Thoracic aorta (tissue), 2 donors: Measurements from ENCODE around the gene RAVER2. TPM values are rescaled to one million over a fixed set of nuclear protein-coding genes. Genes with fewer than 3 reads are reported as not detected.

ENCODE experiments used
- ATAC-seq: fragments of 150-250 bp; one replicate; pipeline ENCODE4 v1.8.0; 2017; ENCODE audit warnings: low read depth; ENCODE audit not compliant: insufficient number of reproducible peaks, low FRiP score
- DNase-seq: peaks from one replicate; pipeline ENCODE4 v3.0.0-alpha.2; 2020; ENCODE audit warnings: low spot score
- H3K27ac ChIP-seq, 2 donors: fragments of 200-600 bp; sonication (generic); 1 replicate in 1 of 2; 2 replicates in 1 of 2; pipeline ENCODE4 v1.5.1; 2016; ENCODE audit warnings: mild to moderate bottlenecking in 2 of 2, moderate library complexity in 2 of 2
- H3K27me3 ChIP-seq: fragments of 200-600 bp; sonication (generic); replicated peaks from 2 replicates; pipeline ENCODE4 v1.6.0; 2016; ENCODE audit warnings: mild to moderate bottlenecking; ENCODE audit not compliant: insufficient read depth
- H3K36me3 ChIP-seq: fragments of 200-600 bp; sonication (generic); one replicate; pipeline ENCODE4 v1.5.1; 2016
- H3K4me1 ChIP-seq, 2 donors: fragments of 200-600 bp; sonication (generic); 1 replicate in 1 of 2; 2 replicates in 1 of 2; pipeline versions ENCODE4 v1.5.1 to v1.6.0; 2016; ENCODE audit warnings: low read depth in 2 of 2, mild to moderate bottlenecking in 1 of 2; ENCODE audit not compliant: control insufficient read depth in 1 of 2
- H3K4me3 ChIP-seq: fragments of 200-600 bp; sonication (generic); 2 replicates; pipeline ENCODE4 v1.5.1; 2016; ENCODE audit warnings: mild to moderate bottlenecking
- H3K9me3 ChIP-seq: fragments of 200-600 bp; sonication (generic); 2 replicates; pipeline ENCODE4 v1.5.1; 2016
- CTCF ChIP-seq: fragments of 200-600 bp; sonication (generic); IDR thresholded peaks from one replicate; pipeline ENCODE4 v1.5.1; 2019; ENCODE audit warnings: antibody characterized with exemption
- total RNA-seq, 2 donors: library from RNA; depleted of rRNA; stranded (reverse); fragments of >200 nt; gene quantifications; one replicate each; pipeline versions ENCODE4 v1.1.0 to v1.2.3, GENCODE V29; 2016

Gene RAVER2
- total RNA-seq, 2 donors from 2014 or later = 17.2 to 18.3 TPM

- no peak for DNase-seq
- H3K27me3 ChIP-seq = no peaks in the 10 kb centered on the region
- no peaks in the 10 kb centered on the region for H3K4me1 ChIP-seq
- no peak for TF ChIP-seq CTCF
- no peaks in the 10 kb centered on the region for H3K9me3 ChIP-seq
- peaks cover 23% of the 10 kb centered on the region for H3K36me3 ChIP-seq
- ATAC-seq = no peak
- no peak overlapping the region for H3K27ac ChIP-seq
- H3K4me3 ChIP-seq = no peak overlapping the region
Measured at GRCh38 chr1:64878931-64879611, 134.2 kb downstream of the RAVER2 start.

GRCh38 chr1:64880449-64880848 is 135.6 kb downstream of the RAVER2 start:
- Histone ChIP-seq H3K4me1 (no peaks in the 10 kb centered on the region), H3K27me3 (no peaks in the 10 kb centered on the region), H3K9me3 (no peaks in the 10 kb centered on the region), H3K27ac (no peak overlapping the region), H3K4me3 (no peak overlapping the region), H3K36me3 (peaks cover 23% of the 10 kb centered on the region)
- no peak for TF ChIP-seq CTCF
- DNase-seq (no peak), ATAC-seq (no peak)

- Histone ChIP-seq H3K4me3 (no peak overlapping the region), H3K36me3 (peaks cover 21% of the 10 kb centered on the region)
- TF ChIP-seq CTCF = no peak
Measured at GRCh38 chr1:64881281-64881680, 136.4 kb downstream of the RAVER2 start.

More at GRCh38 chr1:64881281-64881680, 136.4 kb downstream of the RAVER2 start:
- DNase-seq = no peak
- H3K4me1 ChIP-seq = no peaks in the 10 kb centered on the region
- ATAC-seq = no peak
- H3K27ac ChIP-seq = no peak overlapping the region
- no peaks in the 10 kb centered on the region for H3K27me3 ChIP-seq
- no peaks in the 10 kb centered on the region for H3K9me3 ChIP-seq

Other genes with a start within 250 kb of the RAVER2 start
- gene JAK1, start 221.5 kb downstream of the RAVER2 start, total RNA-seq = 100 to 1,000 TPM; 113 to 115 TPM